Right renal cortex interstitium (tissue), 3 donors: ENCODE measurements around the gene ADGRD1. TPM values are rescaled to one million over a fixed set of nuclear protein-coding genes. Genes with fewer than 3 reads are reported as not detected.
"Not testable (repeated sequence)": the region's sequence is repeated elsewhere in the genome, so short reads cannot be mapped to it uniquely, and the experiment has no call there.

Experiments
- DNase-seq, 3 donors: peaks; one replicate each; pipeline ENCODE4 v3.0.0-alpha.2; 2013; ENCODE audit warnings: low read depth in 3 of 3, low spot score in 2 of 3
- polyA plus RNA-seq, 3 donors: library from polyadenylated mRNA; unstranded; fragments of 120-200 nt; gene quantifications; one replicate each; pipeline ENCODE4 v1.2.1, GENCODE V29; 2013; ENCODE audit not compliant: insufficient read length in 3 of 3

Gene ADGRD1
- polyA plus RNA-seq, 3 donors: 12.5 to 15.5 (median 14.5) TPM

DNA sequence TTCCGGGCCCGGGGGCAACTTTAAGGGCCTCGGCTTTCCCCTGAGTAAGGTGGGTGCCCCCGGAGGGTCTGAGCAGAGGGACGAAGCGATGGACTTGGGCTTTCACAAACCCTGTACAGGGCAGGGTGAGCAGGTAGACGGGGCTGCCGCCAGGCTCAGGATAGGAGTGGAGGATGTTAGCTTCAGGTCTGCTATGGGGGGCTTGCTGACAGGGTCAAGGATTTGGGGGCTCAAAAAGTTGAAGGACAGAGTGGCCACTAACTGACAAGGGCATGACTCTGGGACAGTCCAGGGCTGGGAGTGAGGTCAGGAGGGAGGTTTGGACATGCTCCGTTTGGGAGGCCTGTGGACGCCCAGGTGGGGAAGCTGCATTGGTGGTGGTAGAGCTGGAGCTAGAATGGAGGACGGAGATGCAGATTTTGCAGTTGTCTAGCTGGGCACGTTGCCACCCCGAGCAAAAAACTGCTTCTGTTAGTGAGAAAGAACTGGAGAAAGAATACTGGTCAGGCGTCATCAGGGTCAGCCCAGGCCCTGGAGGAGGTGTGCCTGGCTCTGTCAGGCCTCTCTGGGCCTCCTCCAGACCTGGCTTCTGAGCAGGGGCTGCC is 113.3 kb downstream of the ADGRD1 start:
- no peak for DNase-seq

GRCh38 chr12:131067981-131068851 is 114.5 kb downstream of the ADGRD1 start:
- peak in 2 of 3 donors; percentile 57 to 61 for DNase-seq

- DNase-seq: not testable (repeated sequence)
Observed at GRCh38 chr12:131068926-131069720, 115.4 kb downstream of the ADGRD1 start.

GRCh38 chr12:131070136-131070535 is 116.4 kb downstream of the ADGRD1 start:
- not testable (repeated sequence) for DNase-seq

GRCh38 chr12:131070668-131071067 is 117.0 kb downstream of the ADGRD1 start:
- DNase-seq: not testable (repeated sequence)

DNA sequence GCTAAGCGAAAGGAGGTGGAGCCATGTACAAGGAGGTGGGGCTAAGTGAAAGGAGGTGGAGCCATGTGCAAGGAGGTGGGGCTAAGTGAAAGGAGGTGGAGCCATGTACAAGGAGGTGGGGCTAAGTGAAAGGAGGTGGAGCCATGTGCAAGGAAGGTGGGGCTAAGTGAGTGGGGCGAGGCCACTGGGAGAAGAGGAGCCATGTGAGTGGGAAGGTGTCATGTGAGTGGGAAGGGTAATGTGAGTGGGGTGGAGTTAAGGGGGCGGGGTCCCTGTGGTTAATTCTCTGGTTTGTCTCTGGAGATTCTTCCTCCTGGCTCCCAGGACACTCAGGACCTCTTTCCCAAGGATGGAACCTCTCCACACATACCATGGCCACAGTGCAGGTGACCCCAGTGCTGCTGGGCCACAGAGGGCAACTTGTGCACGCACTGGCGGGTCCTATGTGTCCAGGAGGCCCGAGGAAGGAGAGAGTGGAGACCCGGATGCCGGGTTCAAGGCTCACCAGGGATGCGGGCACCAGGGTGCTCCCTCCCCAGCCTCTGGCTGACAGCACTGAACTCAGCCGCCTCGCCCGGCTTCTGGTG is 117.6 kb downstream of the ADGRD1 start:
- not testable (repeated sequence) for DNase-seq

DNA sequence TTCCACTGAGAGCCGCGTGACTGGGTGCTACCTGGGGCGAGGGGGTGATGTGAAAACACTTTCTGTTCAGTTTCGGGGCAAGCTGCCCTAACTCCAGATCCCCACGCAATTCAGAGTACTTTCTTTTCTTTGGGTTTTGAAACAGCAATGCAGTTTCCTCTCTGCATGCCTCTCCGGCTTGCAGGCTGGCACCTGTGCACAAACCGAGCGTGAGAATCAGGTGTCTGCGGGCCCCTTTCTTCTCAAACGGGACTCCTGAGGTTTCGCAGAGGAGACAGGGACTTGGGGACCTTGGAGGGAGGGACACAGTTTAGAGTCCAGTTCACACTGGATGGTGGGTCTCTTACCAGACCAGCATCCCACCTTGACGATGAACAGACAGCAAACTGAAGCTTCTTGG is 118.2 kb downstream of the ADGRD1 start:
- not testable (repeated sequence) for DNase-seq

GRCh38 chr12:131072451-131073230 is 118.9 kb downstream of the ADGRD1 start:
- no peak for DNase-seq

- DNase-seq: peak in 1 of 3 donors; percentile 36
Observed at GRCh38 chr12:131074221-131075083, 120.7 kb downstream of the ADGRD1 start.

DNA sequence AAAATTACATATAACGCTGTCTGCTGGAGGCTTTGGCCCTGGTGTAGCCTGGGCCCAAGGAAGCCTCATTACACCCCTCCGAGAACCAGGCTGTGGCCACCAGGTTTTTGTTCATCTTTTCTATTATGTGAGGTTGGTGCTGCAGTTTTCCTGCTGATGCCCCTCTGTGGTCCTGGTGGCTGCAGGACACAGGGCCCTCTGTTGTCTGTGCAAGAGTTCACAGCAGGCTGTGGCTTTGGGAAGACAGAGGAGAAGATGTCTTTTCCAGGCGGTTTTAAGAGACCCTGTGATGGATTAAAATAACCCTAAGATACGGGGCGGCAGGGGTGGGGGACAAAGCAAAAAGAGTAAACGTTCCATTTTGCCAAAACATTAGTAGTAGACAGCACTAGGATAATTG is 121.5 kb downstream of the ADGRD1 start:
- DNase-seq: no peak

DNA sequence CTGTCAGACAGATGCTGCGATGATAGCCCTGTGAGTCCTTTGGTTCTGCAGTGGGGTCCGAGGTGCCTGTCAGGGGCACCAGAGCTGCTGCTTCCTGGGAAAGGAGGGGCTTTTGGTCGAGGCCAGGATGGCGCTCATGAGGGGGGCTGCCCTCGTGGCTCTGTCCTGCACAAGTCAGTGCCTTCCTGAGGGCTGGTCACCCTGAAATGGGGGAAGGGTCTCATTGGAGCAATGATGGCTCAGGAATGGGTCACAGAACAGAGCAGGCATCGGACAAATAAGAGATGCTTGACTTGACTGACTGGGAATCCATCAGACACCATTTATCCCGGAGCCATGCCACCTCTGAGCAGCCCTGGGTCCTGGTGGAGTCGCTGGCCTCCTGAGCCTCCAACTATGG is 121.9 kb downstream of the ADGRD1 start:
- DNase-seq: no peak

GRCh38 chr12:131076296-131076695 is 122.6 kb downstream of the ADGRD1 start:
- DNase-seq: no peak

- no peak for DNase-seq
Observed at GRCh38 chr12:131076791-131077747, 123.4 kb downstream of the ADGRD1 start.

DNA sequence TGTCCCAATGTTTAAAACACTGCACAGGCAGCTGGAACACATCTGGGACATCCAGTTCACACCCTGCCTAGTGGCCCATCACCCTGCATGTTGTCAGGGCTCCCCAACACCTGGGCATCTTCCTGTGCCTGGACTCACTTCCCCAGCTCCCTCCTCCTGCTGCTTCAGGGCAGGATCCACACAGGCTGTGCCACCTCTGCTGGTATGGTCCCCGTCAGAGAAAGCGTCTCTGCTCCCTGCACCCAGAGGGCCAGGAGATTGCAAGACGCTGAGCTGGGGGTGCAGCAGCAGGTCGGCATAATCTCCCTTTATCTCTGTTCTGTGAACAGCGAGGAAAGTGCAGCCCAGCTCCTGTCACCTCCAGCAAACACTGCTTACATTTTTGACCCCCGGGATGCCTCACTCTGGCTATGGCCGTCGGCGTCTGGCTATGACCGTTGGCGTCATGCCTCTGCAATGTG is 124.3 kb downstream of the ADGRD1 start:
- no peak for DNase-seq

DNA sequence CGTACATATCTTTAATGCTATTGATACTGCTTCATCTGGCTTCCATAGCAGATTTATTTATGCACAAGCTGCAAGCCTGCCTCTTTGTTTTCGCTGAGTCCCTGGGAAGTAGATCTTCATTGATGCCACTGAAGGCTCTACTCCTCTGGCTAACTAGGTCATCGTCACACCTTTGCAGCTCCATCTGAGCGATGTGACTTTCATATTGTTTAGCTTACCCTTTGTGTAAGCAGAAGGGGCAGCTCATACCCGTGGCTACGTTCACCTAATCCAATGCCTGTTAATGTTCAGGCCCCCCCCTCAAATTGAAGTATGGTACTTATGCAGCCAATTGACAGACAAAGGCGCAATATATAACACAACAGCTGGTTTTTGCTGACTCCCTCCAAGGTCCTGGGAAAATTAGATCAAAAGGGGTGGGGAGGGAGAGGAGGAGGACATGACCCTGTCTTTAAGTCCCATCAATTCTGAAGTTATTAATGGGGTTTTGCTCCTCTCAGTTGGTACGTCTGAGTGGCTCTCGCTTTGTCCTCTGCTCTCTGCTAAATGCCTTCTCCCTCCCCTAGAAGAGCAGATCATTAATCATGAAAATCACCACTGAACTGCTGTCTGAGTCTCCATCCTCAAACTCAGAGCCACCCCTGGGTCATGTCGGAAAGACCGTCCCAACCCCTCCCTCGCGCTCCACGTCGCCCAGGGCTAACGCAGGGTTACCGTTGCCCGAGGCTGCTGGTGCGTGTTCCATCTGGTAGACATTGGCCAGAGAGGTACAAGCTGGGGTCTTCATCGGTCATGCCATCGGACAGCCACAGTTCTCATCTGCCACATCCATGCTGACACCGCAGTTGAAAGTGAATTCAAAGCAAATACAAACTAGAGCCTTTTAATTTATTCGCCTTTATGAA is 128.8 kb downstream of the ADGRD1 start:
- no peak for DNase-seq

GRCh38 chr12:131084341-131085011 is 130.8 kb downstream of the ADGRD1 start:
- DNase-seq: no peak
